Natural killer cell treated with Interleukin-12 subunit alpha and Interleukin-12 subunit beta and Interleukin-15 and Interleukin-18, amount 100 ng/mL, for 72 hours (primary cell): Measurements from ENCODE around the gene KIF3B. TPM values are rescaled to one million over a fixed set of nuclear protein-coding genes. Genes with fewer than 3 reads are reported as not detected.

Experiments used
- ATAC-seq, 2 donors: fragments of 150-1000 bp; cut with Tn5 transposase in 1 of 2; sonication (Bioruptor Pico), chemical (Tn5 transposase) in 1 of 2; 2 replicates each; pipeline ENCODE4 v1.10.0; 2021
- DNase-seq: peaks from one replicate; pipeline ENCODE4 v3.0.0; 2022; ENCODE audit warnings: low spot score
- H3K27ac Mint-ChIP-seq, 2 donors: 1 replicate in 1 of 2; 2 replicates in 1 of 2; pipeline ENCODE4 v1.8.0; 2022; ENCODE audit warnings: mixed read lengths in 2 of 2, mild to moderate bottlenecking in 1 of 2, moderate library complexity in 1 of 2
- H3K27me3 Mint-ChIP-seq, 2 donors: 1 replicate in 1 of 2; 2 replicates in 1 of 2; pipeline ENCODE4 v1.8.0; 2022; ENCODE audit warnings: mixed read lengths in 2 of 2
- H3K36me3 Mint-ChIP-seq: one replicate; pipeline ENCODE4 v1.8.0; 2022; ENCODE audit warnings: mixed read lengths
- H3K4me1 Mint-ChIP-seq, 2 donors: 1 replicate in 1 of 2; 2 replicates in 1 of 2; pipeline ENCODE4 v1.8.0; 2022; ENCODE audit warnings: low read depth in 2 of 2, mixed read lengths in 2 of 2, mild to moderate bottlenecking in 1 of 2
- H3K4me3 Mint-ChIP-seq: one replicate; pipeline ENCODE4 v1.8.0; 2022; ENCODE audit warnings: mixed read lengths
- H3K9me3 Mint-ChIP-seq: 2 replicates; pipeline ENCODE4 v1.8.0; 2022; ENCODE audit warnings: mixed read lengths
- total RNA-seq, 2 donors: library from RNA; stranded (reverse); gene quantifications; one replicate each; pipeline ENCODE4 v1.2.3, GENCODE V29; 2022

Gene KIF3B
- 10 to 100 TPM; 51.3 to 61.2 TPM for total RNA-seq

DNA sequence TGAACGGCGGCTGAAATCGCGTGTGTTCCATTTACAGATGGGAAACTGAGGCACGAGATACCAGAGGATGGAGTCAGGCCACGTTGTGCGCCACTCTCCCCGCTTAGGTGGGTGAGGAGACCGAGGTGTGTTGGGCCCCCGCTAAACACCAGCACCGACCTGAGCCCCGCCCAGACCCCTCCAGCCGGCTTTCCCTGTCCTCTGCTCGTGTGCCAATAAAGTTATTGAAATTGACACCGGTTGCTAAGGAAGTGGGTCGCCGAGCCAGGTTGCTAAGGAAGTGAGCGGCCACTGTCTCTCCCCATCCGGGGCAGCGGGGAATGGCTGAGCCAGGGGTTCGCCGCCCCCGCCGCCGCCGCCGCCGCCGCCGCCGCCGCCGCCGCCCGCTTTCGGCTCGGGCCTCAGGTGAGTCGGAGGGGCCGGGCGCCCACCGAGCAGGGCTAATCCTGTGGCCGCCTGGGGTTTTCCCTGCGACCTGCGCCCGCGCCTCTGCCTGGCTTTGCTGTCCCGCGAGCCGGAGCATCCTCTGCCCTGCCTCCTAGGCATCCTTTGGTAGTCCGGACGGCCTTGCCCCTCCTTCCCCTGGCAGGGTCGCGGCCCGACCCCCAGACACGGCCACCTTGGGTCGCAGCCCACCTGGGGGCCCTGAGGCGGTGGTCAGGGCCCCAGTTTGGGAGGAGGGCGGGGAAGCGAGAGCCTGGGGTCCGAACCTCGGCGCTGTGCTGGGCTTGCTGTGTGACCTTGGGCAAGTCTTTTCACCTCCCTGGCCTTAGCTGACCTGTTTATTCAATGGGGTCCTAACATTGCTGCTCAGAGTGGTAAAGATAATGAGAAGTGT is at the start of gene KIF3B:
TSS of gene KIF3B (plus strand) at position 291 of the 838 bp plus-strand sequence. CDS start 32,127 bp downstream, outside the sequence.
- Mint-ChIP-seq H3K9me3 (no peaks in the 10 kb centered on the region), H3K27me3 (no peaks in the 10 kb centered on the region), H3K36me3 (peaks cover 11% of the 10 kb centered on the region), H3K4me1 (peaks cover 31 to 42% of the 10 kb centered on the region in 2 donors), H3K4me3 (peak within 1 kb of the TSS; percentile 86), H3K27ac (peak within 1 kb of the TSS; percentile 89 to 94)
- DNase-seq (peak; percentile 92), ATAC-seq (peak; percentile 93 to 97)

DNA sequence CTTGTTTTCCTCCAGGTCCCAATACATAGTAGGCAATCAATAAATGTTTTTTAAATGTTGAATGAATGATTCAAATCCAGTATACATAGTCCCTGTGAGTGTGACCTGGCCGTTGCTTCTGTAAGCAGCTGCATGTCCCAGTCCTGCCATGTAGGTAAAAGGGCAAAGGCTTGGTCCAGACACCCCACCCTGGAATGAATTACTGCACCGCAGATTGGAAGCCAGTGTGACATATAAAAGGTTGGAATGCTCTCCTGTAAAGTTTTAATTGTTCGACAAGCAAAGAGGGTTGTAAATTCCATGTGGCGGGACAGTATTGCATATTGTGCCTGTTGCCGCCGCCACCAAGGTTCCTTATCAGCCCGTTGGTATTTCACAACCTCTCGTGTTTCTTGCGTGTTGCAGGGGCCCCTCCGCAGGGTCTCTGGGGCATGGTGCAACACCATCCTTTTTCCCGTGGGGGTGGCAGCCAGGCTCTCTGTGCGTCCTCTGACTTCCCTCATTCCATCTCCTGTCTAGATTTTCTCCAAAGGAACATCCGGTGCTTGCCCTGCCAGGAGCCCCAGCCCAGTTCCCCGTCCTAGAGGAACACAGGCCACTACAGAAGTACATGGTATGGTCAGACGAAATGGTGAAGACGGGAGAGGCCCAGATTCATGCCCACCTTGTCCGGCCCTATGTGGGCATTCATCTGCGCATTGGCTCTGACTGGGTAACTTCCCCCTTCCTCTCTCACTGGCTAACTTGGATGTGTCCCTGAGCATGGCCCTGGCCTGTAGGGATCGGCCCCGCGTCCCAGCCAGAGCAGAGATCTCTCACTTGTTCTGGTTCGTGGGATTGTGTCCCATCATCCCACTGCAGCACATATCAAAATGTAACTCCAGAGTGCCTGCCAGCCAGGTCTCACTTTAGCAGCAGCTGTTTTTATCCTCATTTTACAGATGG is 49.4 kb upstream of the KIF3B start:
- no peaks in the 10 kb centered on the region for H3K9me3 Mint-ChIP-seq
- DNase-seq: no peak
- H3K27ac Mint-ChIP-seq: peak overlapping the region; percentile 51 to 66
- no peak overlapping the region for H3K4me3 Mint-ChIP-seq
- no peaks in the 10 kb centered on the region for H3K27me3 Mint-ChIP-seq
- H3K4me1 Mint-ChIP-seq: peaks cover 20 to 22% of the 10 kb centered on the region in 2 donors
- H3K36me3 Mint-ChIP-seq: peaks cover 19% of the 10 kb centered on the region
- no peak for ATAC-seq

DNA sequence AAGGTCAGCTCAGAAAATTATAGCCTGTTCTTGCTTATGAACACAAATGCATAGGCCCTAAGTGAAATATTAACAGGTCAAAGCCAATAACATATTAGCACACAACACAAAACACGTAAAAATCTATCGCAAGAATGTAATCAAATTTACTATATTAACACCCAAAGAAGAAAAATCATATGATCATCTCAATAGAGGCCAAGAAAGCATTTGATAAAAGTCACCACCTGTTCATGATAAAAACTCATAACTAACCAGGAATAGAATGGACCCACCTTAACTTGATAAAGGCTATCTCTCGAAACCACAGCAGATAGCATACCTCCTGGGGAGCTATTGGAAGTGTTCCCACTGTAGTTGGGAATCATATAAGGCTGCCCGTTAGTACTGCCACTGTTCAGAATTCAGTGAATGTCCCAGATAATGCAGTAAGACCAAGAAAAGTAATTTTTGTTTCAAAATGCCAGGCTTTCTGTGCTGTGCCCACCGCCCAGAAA is 48.2 kb upstream of the KIF3B start:
- peak overlapping the region in 1 of 2 donors; percentile 66 for H3K27ac Mint-ChIP-seq
- H3K36me3 Mint-ChIP-seq: peaks cover 22% of the 10 kb centered on the region
- peaks cover 23% of the 10 kb centered on the region in 2 donors for H3K4me1 Mint-ChIP-seq
- H3K9me3 Mint-ChIP-seq: no peaks in the 10 kb centered on the region
- H3K27me3 Mint-ChIP-seq: no peaks in the 10 kb centered on the region
- no peak overlapping the region for H3K4me3 Mint-ChIP-seq
- ATAC-seq: no peak
- no peak for DNase-seq

DNA sequence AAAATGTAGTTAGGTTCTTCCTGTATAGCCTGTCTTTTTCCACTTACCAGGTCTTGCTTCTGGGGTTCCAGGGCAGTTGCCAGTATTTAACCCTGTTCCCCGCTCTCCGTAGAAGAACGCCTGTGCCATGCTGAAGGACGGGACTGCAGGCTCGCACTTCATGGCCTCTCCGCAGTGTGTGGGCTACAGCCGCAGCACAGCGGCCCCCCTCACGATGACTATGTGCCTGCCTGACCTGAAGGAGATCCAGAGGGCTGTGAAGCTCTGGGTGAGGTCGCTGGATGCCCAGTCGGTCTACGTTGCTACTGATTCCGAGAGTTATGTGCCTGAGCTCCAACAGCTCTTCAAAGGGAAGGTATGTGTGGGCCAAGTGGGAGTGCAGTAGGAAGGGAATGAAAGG is 46.7 kb upstream of the KIF3B start:
- Mint-ChIP-seq H3K9me3 (no peaks in the 10 kb centered on the region), H3K4me3 (no peak overlapping the region), H3K36me3 (peaks cover 17% of the 10 kb centered on the region), H3K4me1 (peaks cover 20 to 23% of the 10 kb centered on the region in 2 donors), H3K27ac (peak overlapping the region; percentile 99 to 100), H3K27me3 (no peaks in the 10 kb centered on the region)
- DNase-seq: no peak
- ATAC-seq: no peak

DNA sequence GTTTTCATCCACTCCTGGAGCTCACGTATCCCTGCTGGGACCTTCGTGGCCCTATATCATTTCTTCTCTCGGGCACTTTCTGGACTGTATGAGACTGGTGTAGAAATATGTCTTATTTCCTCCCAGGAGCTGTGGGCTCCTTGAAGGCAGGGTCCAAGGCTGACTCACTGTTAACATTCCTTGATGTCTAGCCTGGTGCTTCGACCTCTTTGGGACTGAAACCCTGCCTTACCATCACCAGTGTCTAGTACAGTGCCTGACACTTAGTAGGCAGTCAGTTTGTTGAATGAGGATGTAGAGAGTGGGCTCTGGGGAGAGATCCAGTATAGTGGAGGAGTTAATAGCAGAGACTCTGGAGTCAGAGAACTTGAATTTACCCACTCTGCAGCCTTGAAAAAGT is 46.2 kb upstream of the KIF3B start:
- H3K4me3 Mint-ChIP-seq: no peak overlapping the region
- no peaks in the 10 kb centered on the region for H3K9me3 Mint-ChIP-seq
- H3K27me3 Mint-ChIP-seq: no peaks in the 10 kb centered on the region
- H3K4me1 Mint-ChIP-seq: peaks cover 20 to 23% of the 10 kb centered on the region in 2 donors
- no peak for ATAC-seq
- DNase-seq: no peak
- peak overlapping the region; percentile 99 to 100 for H3K27ac Mint-ChIP-seq
- H3K36me3 Mint-ChIP-seq: peaks cover 17% of the 10 kb centered on the region

DNA sequence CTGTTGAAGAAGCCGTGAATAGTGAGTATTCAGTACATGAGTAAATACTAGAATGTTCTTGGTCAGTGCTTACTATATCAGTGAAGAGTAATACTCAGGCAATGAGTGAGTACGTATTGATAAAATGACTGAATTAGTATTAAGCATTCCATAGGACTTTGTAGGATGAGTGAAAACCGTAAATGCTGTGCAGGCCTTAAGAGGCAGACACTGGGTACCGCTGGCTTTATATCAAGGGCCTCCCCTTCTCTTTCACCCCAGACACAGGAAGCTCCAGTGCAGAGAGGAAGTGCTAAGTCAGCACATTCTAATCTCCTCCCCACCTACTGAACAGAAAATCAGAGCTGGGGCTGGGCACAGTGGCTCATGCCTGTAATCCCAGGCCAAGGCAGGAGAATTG is 45.6 kb upstream of the KIF3B start:
- DNase-seq (no peak), ATAC-seq (peak in 1 of 2 donors; percentile 82)
- Mint-ChIP-seq H3K27ac (peak overlapping the region; percentile 99 to 100), H3K9me3 (no peaks in the 10 kb centered on the region), H3K27me3 (no peaks in the 10 kb centered on the region), H3K36me3 (peaks cover 17% of the 10 kb centered on the region), H3K4me3 (peak overlapping the region; percentile 94), H3K4me1 (peaks cover 20 to 23% of the 10 kb centered on the region in 2 donors)

DNA sequence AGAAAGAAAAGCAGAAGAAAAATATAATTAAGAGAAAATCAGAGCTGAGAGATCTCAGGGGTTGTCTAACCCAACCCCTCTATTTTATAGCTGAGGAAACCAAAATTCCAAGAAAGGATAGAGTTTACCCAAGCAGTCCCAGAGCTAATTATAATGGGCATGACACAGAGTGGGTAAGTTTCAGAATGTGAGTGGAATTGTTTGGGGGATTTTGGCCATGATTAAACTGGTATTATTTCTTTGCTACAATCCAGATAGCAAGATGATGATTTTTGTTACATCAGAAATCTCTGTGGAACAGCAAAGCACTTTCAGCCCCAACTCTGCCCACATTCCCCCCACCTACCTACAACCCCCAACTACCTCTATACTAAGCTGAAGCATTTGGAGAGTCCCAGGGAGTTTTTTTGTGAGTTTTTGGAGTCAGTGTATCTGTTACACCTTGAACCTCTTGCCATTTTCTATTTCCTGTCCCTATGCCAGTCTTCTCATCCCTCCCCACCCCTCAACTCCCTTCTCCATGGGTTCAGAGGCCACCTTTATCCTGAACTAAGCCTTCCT is 45.0 kb upstream of the KIF3B start:
- H3K27me3 Mint-ChIP-seq: no peaks in the 10 kb centered on the region
- no peaks in the 10 kb centered on the region for H3K9me3 Mint-ChIP-seq
- ATAC-seq (peak in 1 of 2 donors; percentile 58), DNase-seq (no peak)
- peaks cover 17% of the 10 kb centered on the region for H3K36me3 Mint-ChIP-seq
- H3K4me1 Mint-ChIP-seq: peaks cover 20 to 23% of the 10 kb centered on the region in 2 donors
- H3K27ac Mint-ChIP-seq: peak overlapping the region; percentile 99 to 100
- H3K4me3 Mint-ChIP-seq: peak overlapping the region; percentile 94

DNA sequence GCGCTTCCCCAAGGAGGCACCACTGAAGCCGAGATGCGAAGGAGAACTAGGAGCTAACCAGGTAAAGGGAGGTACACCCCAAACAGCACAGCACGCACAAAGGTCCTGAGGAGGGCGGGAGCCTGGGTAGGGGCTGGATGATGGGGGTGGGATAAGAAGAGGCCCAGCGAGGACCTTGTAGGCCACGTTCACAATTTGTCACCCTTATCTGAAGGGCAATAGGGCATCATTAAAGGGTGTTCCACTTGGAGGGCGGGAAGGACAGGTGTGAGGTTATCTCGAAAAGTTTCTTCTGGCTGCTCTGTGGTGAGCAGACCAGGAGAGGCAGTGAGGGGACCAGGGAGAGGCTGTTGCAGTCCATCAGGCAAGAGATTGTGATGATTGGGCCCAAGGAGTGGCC is 44.2 kb upstream of the KIF3B start:
- H3K9me3 Mint-ChIP-seq: no peaks in the 10 kb centered on the region
- H3K27me3 Mint-ChIP-seq: no peaks in the 10 kb centered on the region
- ATAC-seq (no peak), DNase-seq (no peak)
- H3K4me1 Mint-ChIP-seq: peaks cover 20 to 23% of the 10 kb centered on the region in 2 donors
- H3K36me3 Mint-ChIP-seq: peaks cover 17% of the 10 kb centered on the region
- H3K27ac Mint-ChIP-seq: peak overlapping the region; percentile 99 to 100
- no peak overlapping the region for H3K4me3 Mint-ChIP-seq

DNA sequence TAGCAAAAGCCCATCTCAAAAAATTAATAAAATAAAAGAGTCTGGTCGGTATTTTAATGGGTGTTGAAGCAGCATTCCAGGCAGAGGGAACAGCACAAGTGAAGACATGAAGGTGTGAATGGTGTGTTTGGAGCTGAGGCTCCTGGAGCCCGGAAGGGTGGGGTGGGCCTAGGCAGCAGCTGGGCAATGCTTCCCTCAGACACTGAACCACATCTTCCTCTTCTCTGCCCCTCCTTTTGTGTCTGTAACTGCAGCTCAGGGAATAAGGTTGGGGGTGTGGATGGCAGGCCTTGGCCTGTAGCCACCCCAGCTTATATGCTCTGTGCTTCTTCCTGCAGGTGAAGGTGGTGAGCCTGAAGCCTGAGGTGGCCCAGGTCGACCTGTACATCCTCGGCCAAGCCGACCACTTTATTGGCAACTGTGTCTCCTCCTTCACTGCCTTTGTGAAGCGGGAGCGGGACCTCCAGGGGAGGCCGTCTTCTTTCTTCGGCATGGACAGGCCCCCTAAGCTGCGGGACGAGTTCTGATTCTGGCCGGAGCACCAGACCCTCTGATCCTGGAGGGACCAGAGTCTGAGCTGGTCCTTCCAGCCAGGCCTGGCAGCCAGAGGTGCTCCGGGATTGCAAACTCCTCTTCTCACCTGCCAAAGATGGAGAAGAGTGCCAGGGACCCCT is 43.2 kb upstream of the KIF3B start:
- ATAC-seq (no peak), DNase-seq (no peak)
- no peaks in the 10 kb centered on the region for H3K9me3 Mint-ChIP-seq
- no peak overlapping the region for H3K4me3 Mint-ChIP-seq
- H3K4me1 Mint-ChIP-seq: peaks cover 20 to 23% of the 10 kb centered on the region in 2 donors
- H3K27me3 Mint-ChIP-seq: no peaks in the 10 kb centered on the region
- H3K27ac Mint-ChIP-seq: peak overlapping the region in 1 of 2 donors; percentile 28
- peaks cover 17% of the 10 kb centered on the region for H3K36me3 Mint-ChIP-seq

DNA sequence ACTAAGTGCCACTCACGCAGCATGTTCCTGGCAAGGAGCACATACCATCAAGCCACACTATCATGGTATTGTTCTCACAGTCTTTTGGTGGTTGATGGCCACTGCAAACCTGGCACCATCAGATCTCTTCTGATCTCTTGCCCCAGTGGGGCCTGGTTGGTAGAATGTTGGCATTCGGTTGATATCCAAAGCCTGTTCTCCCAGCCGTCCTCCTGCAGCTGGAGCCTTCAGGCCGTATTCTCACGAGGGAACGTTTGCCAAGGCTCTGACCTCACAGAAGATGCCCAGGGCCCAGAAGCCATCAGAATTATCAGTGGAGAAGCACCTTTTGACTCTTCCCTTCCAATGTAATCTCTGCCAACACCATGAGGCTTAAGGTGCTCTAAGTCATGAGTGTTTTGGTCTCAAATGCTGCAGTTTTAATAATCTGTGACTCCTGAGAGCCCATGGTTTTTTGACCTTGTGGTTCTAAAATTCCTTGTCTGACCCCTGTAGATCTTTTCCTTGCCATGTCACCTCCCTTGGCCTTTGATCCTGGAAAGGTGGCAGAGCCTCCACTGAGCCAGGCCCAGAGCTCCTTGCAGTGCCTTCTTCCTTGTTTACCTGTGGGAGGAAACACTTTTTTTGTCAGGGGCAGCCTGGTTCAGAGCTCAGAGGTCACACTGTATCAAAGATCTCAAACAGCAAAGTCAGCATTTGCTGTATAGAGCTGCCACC is 42.0 kb upstream of the KIF3B start:
- Mint-ChIP-seq H3K36me3 (peaks cover 17% of the 10 kb centered on the region), H3K9me3 (no peaks in the 10 kb centered on the region), H3K4me1 (peaks cover 20 to 23% of the 10 kb centered on the region in 2 donors), H3K27me3 (no peaks in the 10 kb centered on the region), H3K27ac (peak overlapping the region; percentile 13 to 61), H3K4me3 (no peak overlapping the region)
- DNase-seq: no peak
- no peak for ATAC-seq

DNA sequence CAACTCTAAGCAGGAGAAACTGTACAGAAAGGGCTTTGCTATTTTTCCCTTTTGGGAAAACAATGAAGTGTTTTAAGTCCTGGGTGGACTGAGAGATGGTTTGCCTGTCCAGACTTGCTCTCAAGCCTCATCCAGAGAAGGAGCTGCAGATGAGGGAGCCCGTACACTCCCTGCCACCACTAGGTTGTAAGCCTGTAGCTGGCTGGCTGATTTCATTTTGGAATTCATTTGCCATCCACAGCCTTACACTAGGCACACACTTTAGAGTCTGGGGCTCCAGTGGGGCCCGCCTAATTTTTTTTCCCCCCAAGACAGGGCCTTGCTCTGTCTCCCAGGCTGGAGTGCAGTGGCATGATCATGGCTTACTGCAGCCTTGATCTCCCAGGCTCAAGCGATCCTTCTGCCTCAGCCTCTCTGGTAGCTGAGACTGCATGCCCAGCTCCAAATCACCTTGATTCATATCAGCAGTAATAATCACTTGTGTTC is 41.4 kb upstream of the KIF3B start:
- DNase-seq: no peak
- no peak for ATAC-seq
- Mint-ChIP-seq H3K9me3 (no peaks in the 10 kb centered on the region), H3K4me3 (no peak overlapping the region), H3K27ac (peak overlapping the region; percentile 13 to 61), H3K27me3 (no peaks in the 10 kb centered on the region), H3K36me3 (peaks cover 17% of the 10 kb centered on the region), H3K4me1 (peaks cover 20 to 22% of the 10 kb centered on the region in 2 donors)

DNA sequence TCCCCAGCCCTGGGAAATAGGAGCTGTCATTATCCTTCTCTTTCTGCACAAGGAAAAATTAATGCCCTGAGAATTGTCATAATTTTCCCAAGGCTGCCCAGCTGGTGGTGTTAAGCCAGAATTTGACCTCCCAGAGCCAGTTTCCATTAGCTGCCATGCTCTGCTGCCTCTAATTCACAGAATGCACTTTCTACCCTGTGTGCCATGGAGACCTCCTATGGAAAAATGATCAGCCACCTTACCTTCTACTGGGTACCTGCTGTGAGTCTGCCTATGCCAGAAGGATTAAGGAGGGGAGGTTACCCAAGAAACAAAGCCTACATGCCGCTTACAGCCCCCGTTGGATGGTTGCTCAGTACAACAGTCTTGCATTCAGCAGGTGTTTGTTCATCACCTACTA is 40.6 kb upstream of the KIF3B start:
- DNase-seq: no peak
- no peak for ATAC-seq
- Mint-ChIP-seq H3K27me3 (no peaks in the 10 kb centered on the region), H3K4me3 (no peak overlapping the region), H3K4me1 (peaks cover 12 to 15% of the 10 kb centered on the region in 2 donors), H3K9me3 (no peaks in the 10 kb centered on the region), H3K27ac (no peak overlapping the region), H3K36me3 (peaks cover 12% of the 10 kb centered on the region)
